Fibroblast of pulmonary artery (primary cell): ENCODE measurements around the gene KIAA1217.

Source experiments
- DNase-seq: peaks from one replicate; pipeline ENCODE4 v3.0.0-alpha.2; 2010; ENCODE audit warnings: low read depth
- H3K4me3 ChIP-seq: replicated peaks from 2 replicates; pipeline ENCODE4 v1.5.1; 2011; ENCODE audit warnings: low read depth, mild to moderate bottlenecking, control low read depth, low read length, moderate library complexity
- CTCF ChIP-seq: IDR thresholded peaks from 2 replicates; pipeline ENCODE4 v1.5.1; 2011; ENCODE audit warnings: mild to moderate bottlenecking, control low read depth, low read length, inconsistent platforms; ENCODE audit errors: missing control alignments

KIAA1217 gene

GRCh38 chr10:24207781-24208611, 942 bp upstream of the KIAA1217 start:
- peak; percentile 72 for DNase-seq

GRCh38 chr10:24209432-24209771, 464 bp downstream of the KIAA1217 start:
- no peak for TF ChIP-seq CTCF
- peak overlapping the region; percentile 51 for H3K4me3 ChIP-seq
- DNase-seq = peak; percentile 23

More at GRCh38 chr10:24207781-24208611, 942 bp upstream of the KIAA1217 start:
- no peak for TF ChIP-seq CTCF
- no peak overlapping the region for H3K4me3 ChIP-seq

- peak overlapping the region; percentile 51 for H3K4me3 ChIP-seq
- no peak for TF ChIP-seq CTCF
- peak; percentile 85 for DNase-seq
Measured at GRCh38 chr10:24209946-24210491, 1.1 kb downstream of the KIAA1217 start.

GRCh38 chr10:24210501-24210900, 1.6 kb downstream of the KIAA1217 start:
- TF ChIP-seq CTCF = no peak
- DNase-seq = peak; percentile 22
- H3K4me3 ChIP-seq = peak overlapping the region; percentile 51

- TF ChIP-seq CTCF = no peak
- no peak overlapping the region for H3K4me3 ChIP-seq
- no peak for DNase-seq
Measured at GRCh38 chr10:24213266-24213665, 4.3 kb downstream of the KIAA1217 start.

GRCh38 chr10:24213881-24214280, 4.9 kb downstream of the KIAA1217 start:
- no peak for DNase-seq
- no peak overlapping the region for H3K4me3 ChIP-seq
- no peak for TF ChIP-seq CTCF
